HFF-Myc (cell line): ENCODE measurements around the gene FBF1.
A peak's percentile ranks its signal among the peaks of the same experiment; 100 is the strongest.

Experiments
- DNase-seq: peaks from one replicate; pipeline ENCODE4 v3.0.0-alpha.2; 2011; ENCODE audit warnings: low read depth; ENCODE audit errors: extremely low read depth
- H3K4me3 ChIP-seq: replicated peaks from 2 replicates; pipeline ENCODE4 v1.5.1; 2011; ENCODE audit warnings: low read depth, mild to moderate bottlenecking, control low read depth, low read length
- TF ChIP-seq, protein P1 (sequence below): IDR thresholded peaks from 2 replicates; pipeline ENCODE4 v1.5.1; 2012; ENCODE audit warnings: mild to moderate bottlenecking, low read depth, low read length, control low read depth; ENCODE audit errors: missing control alignments

Gene FBF1

DNA sequence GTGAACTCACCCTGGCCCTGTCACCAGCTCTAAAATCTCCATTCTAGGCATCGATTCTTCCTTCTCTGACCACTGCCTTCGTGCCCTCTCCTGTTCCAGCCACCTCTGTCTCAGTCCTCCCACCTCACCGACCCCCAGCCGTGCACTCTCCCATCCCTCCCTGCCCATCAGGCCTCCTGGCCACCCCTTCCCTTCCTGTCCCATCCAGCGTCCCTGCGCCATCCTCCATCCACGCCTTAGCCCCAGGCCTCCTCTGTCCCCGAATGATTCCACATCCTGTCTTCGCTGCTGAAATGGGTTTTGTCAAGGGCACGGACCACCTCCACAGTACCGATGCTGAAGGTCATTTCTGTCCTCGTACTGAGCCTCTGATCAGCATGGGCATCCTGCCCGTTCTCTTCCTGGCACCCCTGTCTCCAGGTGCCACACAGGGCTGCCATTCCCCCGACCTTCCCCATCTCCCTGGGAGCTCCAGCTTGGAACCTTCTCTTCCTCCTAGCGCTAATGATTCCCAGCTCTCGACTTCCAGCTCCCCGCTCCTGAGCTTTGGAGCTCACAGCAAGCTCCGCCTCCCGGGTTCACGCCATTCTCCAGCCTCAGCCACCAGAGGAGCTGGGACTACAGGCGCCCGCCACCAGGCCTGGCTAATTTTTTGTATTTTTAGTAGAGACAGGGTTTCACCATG lies 46.7 kb downstream of the FBF1 start:
- DNase-seq = no peak
- H3K4me3 ChIP-seq = peak overlapping the region; percentile 74
- TF ChIP-seq, protein P1, sequence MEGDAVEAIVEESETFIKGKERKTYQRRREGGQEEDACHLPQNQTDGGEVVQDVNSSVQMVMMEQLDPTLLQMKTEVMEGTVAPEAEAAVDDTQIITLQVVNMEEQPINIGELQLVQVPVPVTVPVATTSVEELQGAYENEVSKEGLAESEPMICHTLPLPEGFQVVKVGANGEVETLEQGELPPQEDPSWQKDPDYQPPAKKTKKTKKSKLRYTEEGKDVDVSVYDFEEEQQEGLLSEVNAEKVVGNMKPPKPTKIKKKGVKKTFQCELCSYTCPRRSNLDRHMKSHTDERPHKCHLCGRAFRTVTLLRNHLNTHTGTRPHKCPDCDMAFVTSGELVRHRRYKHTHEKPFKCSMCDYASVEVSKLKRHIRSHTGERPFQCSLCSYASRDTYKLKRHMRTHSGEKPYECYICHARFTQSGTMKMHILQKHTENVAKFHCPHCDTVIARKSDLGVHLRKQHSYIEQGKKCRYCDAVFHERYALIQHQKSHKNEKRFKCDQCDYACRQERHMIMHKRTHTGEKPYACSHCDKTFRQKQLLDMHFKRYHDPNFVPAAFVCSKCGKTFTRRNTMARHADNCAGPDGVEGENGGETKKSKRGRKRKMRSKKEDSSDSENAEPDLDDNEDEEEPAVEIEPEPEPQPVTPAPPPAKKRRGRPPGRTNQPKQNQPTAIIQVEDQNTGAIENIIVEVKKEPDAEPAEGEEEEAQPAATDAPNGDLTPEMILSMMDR = no peak

DNA sequence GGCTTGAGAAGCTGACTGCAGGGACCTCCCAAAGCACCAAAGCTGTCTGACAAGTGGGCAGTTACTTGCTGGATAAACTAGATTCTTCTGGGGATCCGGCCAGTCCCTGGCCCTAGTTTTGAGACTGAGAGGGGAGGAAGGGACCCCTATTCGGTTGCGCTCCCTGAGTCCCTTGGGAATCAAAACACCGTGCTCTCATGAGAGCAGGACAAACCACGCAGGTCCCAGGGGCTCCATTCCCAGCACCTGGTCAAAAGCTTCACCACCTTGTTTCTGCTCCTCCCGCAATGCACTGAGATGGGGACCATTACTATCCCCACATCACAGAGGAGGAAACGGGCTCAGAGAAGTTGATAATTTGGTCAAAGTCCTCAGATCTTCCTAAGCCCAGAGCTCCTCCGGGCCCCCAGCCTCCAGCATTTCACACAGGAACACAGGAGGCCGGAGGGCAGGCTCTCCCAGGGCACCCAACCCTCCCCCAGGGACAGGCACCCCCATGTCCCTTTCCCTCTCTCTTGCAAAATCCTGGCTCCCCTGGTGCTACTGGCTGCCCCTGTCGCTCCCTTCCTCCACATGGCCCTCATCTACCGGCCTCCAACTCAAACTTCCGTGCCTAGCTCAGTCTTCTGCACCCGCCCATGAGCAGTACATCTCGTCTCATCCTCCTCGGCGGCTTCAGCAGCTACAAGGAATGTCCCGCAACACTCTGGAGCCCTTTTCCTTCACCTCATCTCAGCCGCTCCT lies 47.4 kb downstream of the FBF1 start:
- no peak for DNase-seq
- TF ChIP-seq, protein P1 = no peak
- H3K4me3 ChIP-seq = no peak overlapping the region

DNA sequence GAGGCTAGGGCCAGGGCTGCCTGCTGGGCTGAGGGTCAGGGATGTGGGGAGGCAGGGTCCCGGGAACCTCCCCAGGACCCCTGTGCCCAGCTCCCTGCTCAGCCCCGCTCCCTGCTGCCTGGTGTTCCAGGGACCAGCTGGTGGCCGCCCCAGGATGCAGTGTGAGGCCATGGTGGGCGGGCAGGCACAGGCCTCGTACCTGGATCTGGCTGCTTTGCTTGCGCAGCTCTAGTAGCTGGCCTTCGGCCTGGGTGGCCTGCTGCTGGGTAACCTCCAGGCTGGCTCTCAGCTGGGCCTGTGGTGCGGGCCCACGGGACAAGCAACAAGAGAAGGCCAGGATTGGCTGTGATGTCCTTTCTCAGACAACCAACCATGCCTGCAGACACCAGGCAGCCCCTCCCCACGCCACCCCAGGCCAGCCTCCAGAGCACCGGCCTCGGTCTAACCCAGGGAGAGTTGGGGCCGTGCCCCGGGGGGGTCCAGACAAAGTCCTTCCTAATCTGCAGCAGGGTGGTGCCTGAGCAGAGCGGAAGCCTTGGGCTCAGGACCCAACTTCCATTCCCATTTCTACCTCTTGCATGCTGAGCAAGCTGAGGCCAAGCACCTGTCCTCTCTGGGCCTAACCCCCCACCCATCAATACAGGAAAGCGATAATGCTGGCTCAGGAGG lies 48.2 kb downstream of the FBF1 start:
- no peak overlapping the region for H3K4me3 ChIP-seq
- TF ChIP-seq, protein P1 = no peak
- no peak for DNase-seq

DNA sequence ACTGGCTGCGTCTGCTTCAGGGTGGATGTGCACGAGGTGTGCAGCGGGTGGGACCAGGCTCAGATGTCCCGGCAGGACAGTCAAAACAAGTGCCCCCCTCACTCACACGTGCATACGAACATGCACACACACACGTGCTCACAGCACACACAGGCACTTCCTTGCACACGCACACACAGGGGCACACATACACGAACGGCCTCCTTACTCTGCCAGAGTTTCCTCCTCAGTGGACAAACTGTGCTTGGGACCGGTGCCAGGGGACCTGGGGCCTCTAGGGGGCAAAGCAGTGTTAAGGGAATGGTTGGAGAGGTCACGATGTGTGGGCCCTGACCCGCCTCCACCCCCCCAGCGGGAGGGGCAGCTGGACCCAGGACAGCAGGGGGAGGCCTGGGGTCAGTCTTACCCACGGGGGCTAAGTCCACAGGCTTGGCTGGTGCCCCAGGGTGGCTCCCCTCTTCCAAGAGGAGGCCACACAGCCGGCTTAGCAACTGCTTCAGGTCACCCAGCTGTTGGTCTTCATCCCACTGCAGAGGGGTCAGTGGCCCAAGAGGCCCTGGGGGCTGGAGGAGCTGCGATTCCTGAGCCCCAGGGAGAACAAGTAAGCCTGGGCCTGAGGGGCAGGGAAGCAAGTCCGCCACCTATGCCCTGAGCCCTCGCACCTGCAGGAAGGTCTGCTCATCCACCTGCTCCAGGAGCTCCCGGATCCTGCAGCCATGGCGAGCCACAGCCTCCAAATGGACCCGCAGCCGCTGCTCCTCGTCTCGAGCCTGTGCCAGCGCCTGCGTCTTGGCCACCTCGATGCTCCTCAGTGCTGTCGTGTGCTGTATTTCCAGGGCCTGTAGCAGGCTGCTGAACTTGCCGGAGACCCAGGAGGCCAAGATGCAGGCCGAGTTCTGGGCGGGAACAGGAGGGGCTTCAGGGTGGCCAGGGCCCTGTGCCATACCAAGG lies 49.0 kb downstream of the FBF1 start:
- no peak overlapping the region for H3K4me3 ChIP-seq
- TF ChIP-seq, protein P1 = no peak
- no peak for DNase-seq

DNA sequence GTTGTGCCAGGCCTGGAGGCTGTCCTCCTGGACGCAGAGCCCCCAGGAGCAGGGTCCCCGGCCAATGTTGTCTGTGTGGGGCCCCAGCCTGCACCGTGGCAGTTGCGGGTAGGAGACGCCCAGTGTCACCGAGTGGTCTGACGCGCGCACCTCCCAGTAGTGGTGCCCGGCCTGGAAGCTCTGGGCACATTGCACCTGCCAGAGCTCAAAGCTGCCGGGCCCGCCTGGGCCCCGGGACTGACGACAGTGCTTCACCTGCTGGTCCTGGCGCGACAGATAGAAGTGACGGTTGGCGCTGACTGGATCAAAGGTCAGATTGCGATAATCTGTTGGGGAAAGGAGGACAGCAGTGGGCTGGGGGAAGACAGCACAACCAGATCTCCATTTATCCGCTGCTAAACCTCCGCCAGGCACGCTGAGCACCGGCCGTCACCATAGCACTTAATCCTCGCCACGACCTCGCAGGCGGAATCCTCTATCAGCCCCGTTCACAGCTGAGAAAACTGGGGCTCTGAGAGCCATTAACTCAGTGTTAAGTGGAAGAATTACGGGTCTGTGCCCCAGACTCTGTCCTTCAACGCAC lies 49.7 kb downstream of the FBF1 start:
- H3K4me3 ChIP-seq = no peak overlapping the region
- TF ChIP-seq, protein P1 = no peak
- DNase-seq = no peak

DNA sequence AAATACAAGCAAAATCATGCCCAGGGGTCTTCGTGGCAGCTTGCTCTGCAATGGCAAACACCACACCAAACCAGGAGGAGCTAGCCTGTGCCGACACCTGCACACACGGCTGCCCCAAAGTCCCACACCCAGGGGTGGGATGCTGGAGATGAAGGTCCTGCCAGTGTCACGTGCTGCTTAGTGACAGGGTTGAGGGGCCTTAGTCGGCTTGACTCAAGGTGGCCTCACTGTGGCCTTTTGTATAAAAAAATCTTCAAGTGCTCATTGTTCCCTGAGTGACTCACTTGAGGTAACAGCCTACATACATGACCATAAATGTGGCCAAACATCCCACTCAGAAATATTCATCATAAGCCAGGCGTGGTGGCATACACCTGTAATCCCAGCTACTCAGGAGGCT lies 51.4 kb downstream of the FBF1 start:
- TF ChIP-seq, protein P1 = no peak
- no peak for DNase-seq
- H3K4me3 ChIP-seq = no peak overlapping the region
